GM23338 (cell line): ENCODE measurements around the gene NUMB. TPM values are rescaled to one million over a fixed set of nuclear protein-coding genes. Genes with fewer than 3 reads are reported as not detected.

Experiments
- ATAC-seq: fragments of 200-7000 bp; cut with Tn5 transposase; 3 replicates; pipeline ENCODE4 v1.9.1; 2020
- DNase-seq: peaks from one replicate; pipeline ENCODE4 v3.0.0-alpha.2; 2015; ENCODE audit warnings: low spot score
- H2AFZ ChIP-seq: fragments of 200-600 bp; sonication (generic); 2 replicates; pipeline ENCODE4 v1.8.0; 2016; ENCODE audit warnings: antibody characterized with exemption, mild to moderate bottlenecking, moderate library complexity
- H3F3A ChIP-seq: fragments of 200-600 bp; sonication (generic); replicated peaks from 2 replicates; pipeline ENCODE4 v1.8.0; 2017; ENCODE audit warnings: antibody characterized with exemption, mixed run types, low read depth
- H3K27ac ChIP-seq: fragments of 200-600 bp; sonication (generic); 2 replicates; pipeline ENCODE4 v1.6.1; 2016; ENCODE audit warnings: low read depth
- H3K27me3 ChIP-seq: fragments of 200-600 bp; sonication (generic); 2 replicates; pipeline ENCODE4 v1.8.0; 2016; ENCODE audit warnings: mild to moderate bottlenecking, mixed run types, moderate library complexity; ENCODE audit not compliant: insufficient read depth
- H3K36me3 ChIP-seq: fragments of 200-600 bp; sonication (generic); 2 replicates; pipeline ENCODE4 v1.8.0; 2016; ENCODE audit warnings: mild to moderate bottlenecking; ENCODE audit not compliant: insufficient read depth
- H3K4me1 ChIP-seq: fragments of 200-600 bp; sonication (generic); 2 replicates; pipeline ENCODE4 v1.8.0; 2016; ENCODE audit warnings: mild to moderate bottlenecking, moderate library complexity; ENCODE audit not compliant: insufficient read depth
- H3K4me2 ChIP-seq: fragments of 200-600 bp; sonication (generic); 2 replicates; pipeline ENCODE4 v1.7.1; 2017; ENCODE audit warnings: mixed run types
- H3K4me3 ChIP-seq: fragments of 200-600 bp; sonication (generic); 2 replicates; pipeline ENCODE4 v1.6.1; 2016; ENCODE audit warnings: mixed run types
- H3K79me2 ChIP-seq: fragments of 200-600 bp; sonication (generic); replicated peaks from 2 replicates; pipeline ENCODE4 v1.8.0; 2017; ENCODE audit warnings: mild to moderate bottlenecking; ENCODE audit not compliant: insufficient read depth
- H3K9me2 ChIP-seq: fragments of 200-600 bp; sonication (generic); 2 replicates; pipeline ENCODE4 v1.8.0; 2017; ENCODE audit not compliant: insufficient read depth
- H4K20me1 ChIP-seq: fragments of 200-600 bp; sonication (generic); replicated peaks from 2 replicates; pipeline ENCODE4 v1.8.0; 2017; ENCODE audit warnings: mild to moderate bottlenecking; ENCODE audit not compliant: insufficient read depth
- H3K27ac Mint-ChIP-seq: 2 replicates; pipeline ENCODE4 v1.8.0; 2020; ENCODE audit warnings: inconsistent platforms, mild to moderate bottlenecking, moderate library complexity, mixed read lengths
- H3K27me3 Mint-ChIP-seq: 3 replicates; pipeline ENCODE4 v1.8.0; 2022; ENCODE audit warnings: low read depth, mild to moderate bottlenecking, moderate library complexity, mixed read lengths, inconsistent platforms; ENCODE audit not compliant: insufficient read depth, poor library complexity
- H3K36me3 Mint-ChIP-seq: 3 replicates; pipeline ENCODE4 v1.8.0; 2021; ENCODE audit warnings: low read depth, mild to moderate bottlenecking, inconsistent platforms, moderate library complexity, mixed read lengths
- H3K4me1 Mint-ChIP-seq: 3 replicates; pipeline ENCODE4 v1.8.0; 2020; ENCODE audit warnings: mild to moderate bottlenecking, inconsistent platforms, mixed read lengths
- H3K4me3 Mint-ChIP-seq: 3 replicates; pipeline ENCODE4 v1.8.0; 2021; ENCODE audit warnings: moderate library complexity, mild to moderate bottlenecking, inconsistent platforms, mixed read lengths
- H3K9me3 Mint-ChIP-seq: 3 replicates; pipeline ENCODE4 v1.8.0; 2020; ENCODE audit warnings: moderate library complexity, mild to moderate bottlenecking, inconsistent platforms, mixed read lengths
- CREB1 ChIP-seq: fragments of 250-450 bp; sonication (Bioruptor Pico); IDR thresholded peaks from 2 replicates; pipeline ENCODE4 v1.5.0; 2020; ENCODE audit warnings: low read depth, mild to moderate bottlenecking, moderate library complexity
- STAT1 ChIP-seq: IDR thresholded peaks from one replicate; pipeline ENCODE4 v1.6.1; 2016; ENCODE audit warnings: antibody characterized with exemption; ENCODE audit not compliant: unreplicated experiment
- ZNF114 ChIP-seq: fragments of 250-450 bp; sonication (Bioruptor Pico); IDR thresholded peaks from 2 replicates; pipeline ENCODE4 v1.5.0; 2020; ENCODE audit warnings: mild to moderate bottlenecking, moderate library complexity
- polyA plus RNA-seq: library from polyadenylated mRNA; unstranded; fragments of >200 nt; fragmentation: Nextera tagmentation; extraction: Ambion mirVana; gene quantifications from 2 replicates; pipeline ENCODE4 v1.2.1, GENCODE V29; 2016
- total RNA-seq: library from RNA; depleted of rRNA; stranded (reverse); fragments of >200 nt; shearing (Covaris generic); gene quantifications from 2 replicates; pipeline ENCODE4 v1.2.3, GENCODE V29; 2014
- TF ChIP-seq, protein P1 (sequence below): fragments of 250-450 bp; sonication (Bioruptor Pico); IDR thresholded peaks from 2 replicates; pipeline ENCODE4 v1.5.0; 2020; ENCODE audit warnings: mild to moderate bottlenecking, moderate library complexity

NUMB gene
- total and polyA plus RNA-seq, 2 experiments from 2014 or later: 32.1 to 36.7 TPM

DNA sequence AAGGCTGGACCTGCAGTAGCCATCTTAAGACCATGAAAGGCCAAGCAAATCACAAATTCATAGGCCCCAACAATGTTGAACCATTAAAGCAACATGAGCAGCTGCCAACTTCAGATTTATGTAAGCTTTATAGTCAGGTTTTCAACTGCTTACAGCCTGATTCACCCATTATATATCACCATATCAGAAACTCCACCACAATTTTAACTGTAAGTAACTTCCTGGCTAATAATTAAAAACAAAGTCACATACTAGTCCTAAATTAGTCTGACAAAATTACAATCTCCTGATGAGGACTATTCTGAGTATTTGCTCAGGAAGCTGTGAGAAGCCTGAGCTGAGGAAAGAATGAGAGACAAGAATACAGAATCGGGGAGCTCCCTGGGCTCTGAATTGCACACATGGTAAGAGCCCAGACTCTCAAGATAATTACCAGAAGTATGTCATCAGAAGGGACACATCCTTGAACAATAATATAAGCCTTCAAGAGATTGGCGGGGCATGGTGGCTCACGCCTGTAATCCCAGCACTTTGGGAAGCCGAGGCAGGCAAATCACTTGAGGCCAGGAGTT is 55.1 kb downstream of the NUMB start (continued):
- TF ChIP-seq, protein P1, sequence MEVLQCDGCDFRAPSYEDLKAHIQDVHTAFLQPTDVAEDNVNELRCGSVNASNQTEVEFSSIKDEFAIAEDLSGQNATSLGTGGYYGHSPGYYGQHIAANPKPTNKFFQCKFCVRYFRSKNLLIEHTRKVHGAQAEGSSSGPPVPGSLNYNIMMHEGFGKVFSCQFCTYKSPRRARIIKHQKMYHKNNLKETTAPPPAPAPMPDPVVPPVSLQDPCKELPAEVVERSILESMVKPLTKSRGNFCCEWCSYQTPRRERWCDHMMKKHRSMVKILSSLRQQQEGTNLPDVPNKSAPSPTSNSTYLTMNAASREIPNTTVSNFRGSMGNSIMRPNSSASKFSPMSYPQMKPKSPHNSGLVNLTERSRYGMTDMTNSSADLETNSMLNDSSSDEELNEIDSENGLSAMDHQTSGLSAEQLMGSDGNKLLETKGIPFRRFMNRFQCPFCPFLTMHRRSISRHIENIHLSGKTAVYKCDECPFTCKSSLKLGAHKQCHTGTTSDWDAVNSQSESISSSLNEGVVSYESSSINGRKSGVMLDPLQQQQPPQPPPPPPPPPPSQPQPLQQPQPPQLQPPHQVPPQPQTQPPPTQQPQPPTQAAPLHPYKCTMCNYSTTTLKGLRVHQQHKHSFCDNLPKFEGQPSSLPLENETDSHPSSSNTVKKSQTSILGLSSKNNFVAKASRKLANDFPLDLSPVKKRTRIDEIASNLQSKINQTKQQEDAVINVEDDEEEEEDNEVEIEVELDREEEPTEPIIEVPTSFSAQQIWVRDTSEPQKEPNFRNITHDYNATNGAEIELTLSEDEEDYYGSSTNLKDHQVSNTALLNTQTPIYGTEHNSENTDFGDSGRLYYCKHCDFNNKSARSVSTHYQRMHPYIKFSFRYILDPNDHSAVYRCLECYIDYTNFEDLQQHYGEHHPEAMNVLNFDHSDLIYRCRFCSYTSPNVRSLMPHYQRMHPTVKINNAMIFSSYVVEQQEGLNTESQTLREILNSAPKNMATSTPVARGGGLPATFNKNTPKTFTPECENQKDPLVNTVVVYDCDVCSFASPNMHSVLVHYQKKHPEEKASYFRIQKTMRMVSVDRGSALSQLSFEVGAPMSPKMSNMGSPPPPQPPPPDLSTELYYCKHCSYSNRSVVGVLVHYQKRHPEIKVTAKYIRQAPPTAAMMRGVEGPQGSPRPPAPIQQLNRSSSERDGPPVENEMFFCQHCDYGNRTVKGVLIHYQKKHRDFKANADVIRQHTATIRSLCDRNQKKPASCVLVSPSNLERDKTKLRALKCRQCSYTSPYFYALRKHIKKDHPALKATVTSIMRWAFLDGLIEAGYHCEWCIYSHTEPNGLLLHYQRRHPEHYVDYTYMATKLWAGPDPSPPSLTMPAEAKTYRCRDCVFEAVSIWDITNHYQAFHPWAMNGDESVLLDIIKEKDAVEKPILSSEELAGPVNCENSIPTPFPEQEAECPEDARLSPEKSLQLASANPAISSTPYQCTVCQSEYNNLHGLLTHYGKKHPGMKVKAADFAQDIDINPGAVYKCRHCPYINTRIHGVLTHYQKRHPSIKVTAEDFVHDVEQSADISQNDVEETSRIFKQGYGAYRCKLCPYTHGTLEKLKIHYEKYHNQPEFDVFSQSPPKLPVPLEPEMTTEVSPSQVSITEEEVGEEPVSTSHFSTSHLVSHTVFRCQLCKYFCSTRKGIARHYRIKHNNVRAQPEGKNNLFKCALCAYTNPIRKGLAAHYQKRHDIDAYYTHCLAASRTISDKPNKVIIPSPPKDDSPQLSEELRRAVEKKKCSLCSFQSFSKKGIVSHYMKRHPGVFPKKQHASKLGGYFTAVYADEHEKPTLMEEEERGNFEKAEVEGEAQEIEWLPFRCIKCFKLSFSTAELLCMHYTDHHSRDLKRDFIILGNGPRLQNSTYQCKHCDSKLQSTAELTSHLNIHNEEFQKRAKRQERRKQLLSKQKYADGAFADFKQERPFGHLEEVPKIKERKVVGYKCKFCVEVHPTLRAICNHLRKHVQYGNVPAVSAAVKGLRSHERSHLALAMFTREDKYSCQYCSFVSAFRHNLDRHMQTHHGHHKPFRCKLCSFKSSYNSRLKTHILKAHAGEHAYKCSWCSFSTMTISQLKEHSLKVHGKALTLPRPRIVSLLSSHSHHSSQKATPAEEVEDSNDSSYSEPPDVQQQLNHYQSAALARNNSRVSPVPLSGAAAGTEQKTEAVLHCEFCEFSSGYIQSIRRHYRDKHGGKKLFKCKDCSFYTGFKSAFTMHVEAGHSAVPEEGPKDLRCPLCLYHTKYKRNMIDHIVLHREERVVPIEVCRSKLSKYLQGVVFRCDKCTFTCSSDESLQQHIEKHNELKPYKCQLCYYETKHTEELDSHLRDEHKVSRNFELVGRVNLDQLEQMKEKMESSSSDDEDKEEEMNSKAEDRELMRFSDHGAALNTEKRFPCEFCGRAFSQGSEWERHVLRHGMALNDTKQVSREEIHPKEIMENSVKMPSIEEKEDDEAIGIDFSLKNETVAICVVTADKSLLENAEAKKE (CRISPR knock-in tag): no peak
- no peak for TF ChIP-seq STAT1

DNA sequence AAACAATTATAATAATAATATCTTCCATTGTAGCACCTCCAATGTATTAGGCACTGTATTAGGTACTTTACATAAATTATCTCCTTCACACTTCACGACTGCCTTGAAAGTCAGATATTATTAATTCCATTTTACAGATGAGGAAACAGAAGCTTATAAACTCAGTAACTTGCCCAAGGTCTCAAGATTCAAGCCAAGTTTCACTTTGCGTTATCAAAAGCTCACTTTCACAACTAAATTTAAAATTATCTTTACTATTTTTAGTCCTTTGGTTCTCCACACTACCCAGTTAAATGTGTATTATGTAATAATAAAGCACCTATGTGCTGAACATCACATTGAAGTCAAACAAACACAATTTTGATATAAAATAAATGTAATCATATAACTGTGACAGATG is 55.8 kb downstream of the NUMB start:
- H3K4me1 ChIP-seq: no peaks in the 10 kb centered on the region
- peaks cover 5% of the 10 kb centered on the region for H4K20me1 ChIP-seq
- peaks cover 2% of the 10 kb centered on the region; the same call in 1 of the 3 replicates for H3K4me1 Mint-ChIP-seq
- no peak overlapping the region for H3K4me3 ChIP-seq
- DNase-seq: no peak
- no peaks in the 10 kb centered on the region for H3K9me2 ChIP-seq
- no peaks in the 10 kb centered on the region for H3F3A ChIP-seq
- peaks cover 2% of the 10 kb centered on the region; the same call in 1 of the 3 replicates for H3K9me3 Mint-ChIP-seq
- H3K27me3 ChIP-seq: no peaks in the 10 kb centered on the region
- H3K79me2 ChIP-seq: peaks cover 39% of the 10 kb centered on the region
- peaks cover 18% of the 10 kb centered on the region; the same call in 2 of the 3 replicates for H3K36me3 Mint-ChIP-seq
- H3K4me3 Mint-ChIP-seq: no peak overlapping the region
- no peak overlapping the region for H3K27ac Mint-ChIP-seq
- H3K27ac ChIP-seq: no peak overlapping the region
- H3K27me3 Mint-ChIP-seq: no peaks in the 10 kb centered on the region
- TF ChIP-seq STAT1 (no peak), CREB1 (CRISPR knock-in tag) (no peak), ZNF114 (no peak)
- TF ChIP-seq, protein P1 (CRISPR knock-in tag): no peak
- no peak overlapping the region for H3K4me2 ChIP-seq
- no peak for ATAC-seq
- H2AFZ ChIP-seq: no peak overlapping the region
- peaks cover 10% of the 10 kb centered on the region; the same call in 1 of the 2 replicates for H3K36me3 ChIP-seq
